Right lobe of liver (tissue), 6 donors: ENCODE results near the gene AKR1C8. TPM values are rescaled to one million over a fixed set of nuclear protein-coding genes. Genes with fewer than 3 reads are reported as not detected.
"Not testable (repeated sequence)": the region's sequence is repeated elsewhere in the genome, so short reads cannot be mapped to it uniquely, and the experiment has no call there.

Experiments
- ATAC-seq, 4 donors: fragments of 200-7000 bp; cut with Tn5 transposase; one replicate each; pipeline ENCODE4 v1.9.1; 2020; ENCODE audit warnings: mild to moderate bottlenecking in 4 of 4, moderate library complexity in 4 of 4
- DNase-seq, 3 donors: peaks; one replicate each; pipeline ENCODE4 v3.0.0-alpha.2; 2020
- H3K27ac ChIP-seq, 3 donors: fragments of 200-600 bp; one replicate each; pipeline ENCODE4 v1.8.0; 2022
- H3K27me3 ChIP-seq, 2 donors: fragments of 200-600 bp; one replicate each; pipeline ENCODE4 v1.8.0; 2022
- H3K36me3 ChIP-seq, 4 donors: fragments of 200-600 bp; sonication (generic) in 1 of 4; one replicate each; pipeline versions ENCODE4 v1.5.1 to v1.8.0; 2017 to 2022; ENCODE audit warnings: control low read depth in 1 of 4
- H3K4me1 ChIP-seq, 4 donors: fragments of 200-600 bp; sonication (generic) in 1 of 4; one replicate each; pipeline versions ENCODE4 v1.5.1 to v1.8.0; 2017 to 2022; ENCODE audit warnings: control low read depth in 1 of 4
- H3K4me3 ChIP-seq, 3 donors: fragments of 200-600 bp; one replicate each; pipeline ENCODE4 v1.8.0; 2022
- H3K9me3 ChIP-seq, 4 donors: fragments of 200-600 bp; sonication (generic) in 1 of 4; one replicate each; pipeline versions ENCODE4 v1.5.1 to v1.8.0; 2017 to 2022; ENCODE audit warnings: control low read depth in 1 of 4
- CTCF ChIP-seq, 4 donors: fragments of 200-600 bp in 3 of 4; fragments of 450-650 bp in 1 of 4; IDR thresholded peaks; one replicate each; pipeline versions ENCODE4 v1.5.1 to v1.8.0; 2016 to 2022; ENCODE audit warnings: antibody characterized with exemption in 4 of 4, mild to moderate bottlenecking in 2 of 4
- POLR2A ChIP-seq: fragments of 450-650 bp; IDR thresholded peaks from one replicate; pipeline ENCODE4 v1.6.1; 2017; ENCODE audit warnings: antibody characterized with exemption, mild to moderate bottlenecking
- WGBS: methylation state at CpG from one replicate; pipeline ENCODE4 v1.1.6; 2018; ENCODE audit warnings: low coverage, low lambda C conversion rate; ENCODE audit not compliant: insufficient coverage; ENCODE audit errors: missing lambda C conversion rate; 5-methylcytosine and 5-hydroxymethylcytosine counted together
- intact Hi-C, 2 donors: fragments of 100-400 bp; cut with DNase I; formaldehyde crosslinking; loops; one replicate each; pipeline versions ENCODE4 v1.11.2 to v1.14.1; 2022
- total RNA-seq, 6 experiments: library from RNA; depleted of rRNA in 2 of 6; stranded (reverse); fragments of >200 nt in 2 of 6; fragmentation: NEBNext Ultra II Directional in 3 of 6; extraction: Animal tissue kit (Norgen Biotek cat#: 25700) in 3 of 6; gene quantifications; one replicate each; pipeline versions ENCODE4 v1.1.0 to v1.2.4, GENCODE V29; 2016 to 2023
- donor health status: DM: no; HTN: yes; CAD: no.
- donor health status: DM: no; HTN: no; CAD: no.
- donor health status: DM: no; HTN: no; CAD: no.
- donor health status: DM: no; HTN: yes; CAD: no.
- donor health status: DM: no; HTN: yes; CAD: no.

Gene AKR1C8
- total RNA-seq, 6 experiments from 2014 or later = 6.4 to 25.1 (median 12.5) TPM

DNA sequence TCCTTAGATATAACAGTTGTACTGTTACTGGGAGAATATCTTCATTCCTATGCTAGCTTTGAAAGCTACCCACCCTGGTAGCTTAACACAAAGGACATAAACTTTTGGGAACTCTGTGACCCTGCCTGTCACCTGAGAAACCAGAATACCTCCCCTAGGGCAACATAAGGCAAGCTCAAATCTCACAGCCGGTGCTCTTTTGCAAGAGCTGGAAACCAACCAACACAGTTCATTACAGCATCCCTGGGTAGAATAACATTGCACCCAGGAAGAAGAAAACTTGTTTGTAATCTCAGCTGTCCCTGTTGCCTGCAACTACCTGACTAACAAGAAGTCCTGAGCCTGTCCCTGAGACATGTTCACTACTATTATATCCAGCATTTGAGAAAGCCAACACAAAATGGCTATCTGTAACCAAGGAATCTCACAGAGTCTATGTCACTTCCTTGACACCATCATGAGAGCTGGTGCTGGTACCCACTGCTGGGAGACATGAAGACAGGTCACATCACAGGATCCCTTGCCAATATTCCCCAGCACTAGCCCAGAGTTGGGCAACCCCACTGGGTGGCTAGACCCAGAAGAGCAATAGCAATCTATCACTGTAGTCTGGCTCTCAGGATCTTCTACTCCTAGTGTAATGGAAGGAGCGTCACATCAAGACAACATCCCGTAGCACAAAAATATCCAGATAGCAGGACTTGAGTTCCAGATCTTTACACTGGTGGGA is 59.5 kb downstream of the AKR1C8 start:
- Histone ChIP-seq H3K36me3 (peaks cover 0 to 24% (median 7%) of the 10 kb centered on the region in 4 donors), H3K4me3 (no peak overlapping the region), H3K4me1 (peaks cover 0 to 57% (median 19%) of the 10 kb centered on the region in 4 donors), H3K9me3 (no peaks in the 10 kb centered on the region), H3K27me3 (no peaks in the 10 kb centered on the region), H3K27ac (peak overlapping the region in 2 of 3 donors; percentile 39 to 80)
- 74% methylated on average over 3 of the region's 3 CpGs for WGBS
- no peak for TF ChIP-seq POLR2A
- no peak for TF ChIP-seq CTCF (IDR thresholded peaks at IDR 0.05)
- peak; percentile 19 to 79 (median 67) for DNase-seq
- ATAC-seq = peak; percentile 82 to 93 (median 88)
- intact Hi-C loops = no loop called here

DNA sequence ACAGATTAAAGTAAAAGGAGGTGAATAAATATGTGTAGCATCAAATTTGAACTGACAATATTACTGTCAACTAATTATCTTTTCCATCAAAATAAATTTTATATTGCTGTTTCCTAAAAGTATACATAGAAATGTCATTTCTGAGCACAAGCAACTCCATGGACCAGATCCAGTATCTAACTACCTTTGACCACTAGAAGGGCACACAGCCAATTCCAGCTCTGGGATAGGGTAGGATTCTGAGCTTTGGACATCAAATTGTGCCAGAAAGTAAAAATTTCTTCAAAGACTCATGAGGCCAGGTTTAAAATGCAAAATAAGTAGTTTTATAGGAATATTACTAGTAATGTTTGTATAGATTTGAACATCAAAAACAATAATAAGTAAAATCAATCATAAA is 61.1 kb downstream of the AKR1C8 start:
- Histone ChIP-seq H3K4me1 (peaks cover 0 to 55% (median 19%) of the 10 kb centered on the region in 4 donors), H3K4me3 (no peak overlapping the region), H3K9me3 (no peaks in the 10 kb centered on the region), H3K27ac (peak overlapping the region in 1 of 3 donors; percentile 80), H3K36me3 (peaks cover 0 to 24% (median 7%) of the 10 kb centered on the region in 4 donors), H3K27me3 (no peaks in the 10 kb centered on the region)
- ATAC-seq (peak; percentile 66 to 84 (median 77)), DNase-seq (peak in 2 of 3 donors; percentile 41 to 85)
- intact Hi-C loops = no loop called here
- TF ChIP-seq POLR2A (no peak), CTCF (IDR thresholded peaks at IDR 0.05) (no peak)

- H3K9me3 ChIP-seq, DNase-seq, H3K27me3 ChIP-seq, intact Hi-C loops, ATAC-seq, H3K27ac ChIP-seq, H3K4me3 ChIP-seq: not testable (repeated sequence)
- H3K4me1 ChIP-seq = peaks cover 0 to 32% (median 10%) of the 10 kb centered on the region in 4 donors
- H3K36me3 ChIP-seq = peaks cover 0 to 24% (median 7%) of the 10 kb centered on the region in 4 donors
- WGBS = 76% methylated on average over 5 of the region's 5 CpGs
Observed at GRCh38 chr10:5119997-5120396, 65.0 kb downstream of the AKR1C8 start.

DNA sequence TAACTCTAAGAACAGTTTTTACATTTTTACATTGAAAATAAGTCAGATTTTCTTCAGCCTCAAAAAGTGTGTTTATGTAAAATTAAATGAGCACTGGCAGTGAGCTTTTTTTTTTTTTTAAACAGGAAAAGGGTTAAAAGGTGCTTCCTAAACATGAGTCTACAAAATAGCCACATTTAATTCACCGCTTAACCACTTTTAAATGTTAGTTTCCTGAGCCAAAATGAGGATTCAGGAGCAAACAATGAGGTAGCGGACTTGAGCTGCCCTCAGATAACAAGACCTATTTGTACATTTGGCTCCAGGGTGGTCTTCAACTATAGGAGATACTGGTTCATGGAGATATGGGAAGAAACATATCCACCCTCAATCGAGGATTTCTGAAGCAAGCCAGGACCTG is 67.9 kb downstream of the AKR1C8 start:
- Histone ChIP-seq H3K36me3 (peaks cover 0 to 11% (median 3%) of the 10 kb centered on the region in 4 donors), H3K9me3 (no peaks in the 10 kb centered on the region), H3K27me3 (no peaks in the 10 kb centered on the region), H3K4me1 (peaks cover 0 to 7% (median 0%) of the 10 kb centered on the region in 4 donors), H3K4me3 (no peak overlapping the region), H3K27ac (peak overlapping the region in 1 of 3 donors; percentile 21)
- no peak for TF ChIP-seq CTCF (IDR thresholded peaks at IDR 0.05)
- TF ChIP-seq POLR2A = no peak
- DNase-seq = no peak
- intact Hi-C loops = no loop called here
- ATAC-seq = no peak
- WGBS = 41% methylated on average over 3 of the region's 3 CpGs

- ATAC-seq (no peak), DNase-seq (no peak)
- H3K27me3 ChIP-seq = no peaks in the 10 kb centered on the region
- WGBS = 74% methylated on average over 4 of the region's 5 CpGs
- no peak overlapping the region for H3K4me3 ChIP-seq
- intact Hi-C loops = no loop called here
- no peak overlapping the region for H3K27ac ChIP-seq
- H3K9me3 ChIP-seq = no peaks in the 10 kb centered on the region
- no peak for TF ChIP-seq CTCF (IDR thresholded peaks at IDR 0.05)
- no peak for TF ChIP-seq POLR2A
- peaks cover 0 to 7% (median 1%) of the 10 kb centered on the region in 4 donors for H3K36me3 ChIP-seq
- peaks cover 0 to 7% (median 0%) of the 10 kb centered on the region in 4 donors for H3K4me1 ChIP-seq
Observed at GRCh38 chr10:5116621-5117020, 68.3 kb downstream of the AKR1C8 start.

- H3K27me3 ChIP-seq, DNase-seq, intact Hi-C loops, H3K9me3 ChIP-seq, H3K4me3 ChIP-seq, H3K4me1 ChIP-seq, ATAC-seq, H3K27ac ChIP-seq: not testable (repeated sequence)
- 100% methylated on average over 1 of the region's 12 CpGs for WGBS
- H3K36me3 ChIP-seq = peaks cover 0 to 33% (median 10%) of the 10 kb centered on the region in 4 donors
Observed at GRCh38 chr10:5109861-5110260, 75.1 kb downstream of the AKR1C8 start.
